MM.1S (cell line): ENCODE data around the gene CEP78.

Experiments used
- DNase-seq: peaks from one replicate; pipeline ENCODE4 v3.0.0-alpha.2; 2015
- H2AFZ ChIP-seq: fragments of 300-600 bp; sonication (generic); 2 replicates; pipeline ENCODE4 v1.6.0; 2016; ENCODE audit warnings: antibody characterized with exemption, low read length
- H3F3A ChIP-seq: fragments of 300-600 bp; sonication (generic); 2 replicates; pipeline ENCODE4 v1.6.1; 2016; ENCODE audit warnings: mild to moderate bottlenecking, antibody characterized with exemption, low read length, moderate library complexity, mixed read lengths; ENCODE audit not compliant: insufficient read depth
- H3K27ac ChIP-seq: fragments of 300-600 bp; sonication (generic); 2 replicates; pipeline ENCODE4 v1.5.1; 2016; ENCODE audit warnings: mild to moderate bottlenecking, low read length
- H3K27me3 ChIP-seq: fragments of 300-600 bp; sonication (generic); replicated peaks from 2 replicates; pipeline ENCODE4 v1.6.0; 2016; ENCODE audit warnings: low read length; ENCODE audit not compliant: insufficient read depth
- H3K36me3 ChIP-seq: fragments of 300-600 bp; sonication (generic); replicated peaks from 2 replicates; pipeline ENCODE4 v1.6.1; 2016; ENCODE audit warnings: mild to moderate bottlenecking, low read length, mixed read lengths; ENCODE audit not compliant: insufficient read depth
- H3K4me1 ChIP-seq: fragments of 300-600 bp; sonication (generic); 2 replicates; pipeline ENCODE4 v1.6.1; 2016; ENCODE audit warnings: low read length, mixed read lengths
- H3K4me2 ChIP-seq: fragments of 300-600 bp; sonication (generic); 2 replicates; pipeline ENCODE4 v1.6.0; 2016; ENCODE audit warnings: low read depth, low read length
- H3K4me3 ChIP-seq: fragments of 300-600 bp; sonication (generic); 2 replicates; pipeline ENCODE4 v1.5.1; 2016; ENCODE audit warnings: low read length, mixed read lengths
- H3K79me2 ChIP-seq: fragments of 300-600 bp; sonication (generic); 2 replicates; pipeline ENCODE4 v1.6.1; 2016; ENCODE audit warnings: mixed run types, low read length, mixed read lengths
- H3K9ac ChIP-seq: fragments of 300-600 bp; sonication (generic); 2 replicates; pipeline ENCODE4 v1.6.1; 2016; ENCODE audit warnings: low read length, mixed read lengths
- H3K9me2 ChIP-seq: fragments of 300-600 bp; sonication (generic); replicated peaks from 2 replicates; pipeline ENCODE4 v1.6.1; 2016; ENCODE audit warnings: mild to moderate bottlenecking, low read length, mixed read lengths; ENCODE audit not compliant: insufficient read depth
- H3K9me3 ChIP-seq: fragments of 300-600 bp; sonication (generic); replicated peaks from 2 replicates; pipeline ENCODE4 v1.6.1; 2016; ENCODE audit warnings: mild to moderate bottlenecking, low read length, mixed read lengths; ENCODE audit not compliant: insufficient read depth
- H4K20me1 ChIP-seq: fragments of 300-600 bp; sonication (generic); 2 replicates; pipeline ENCODE4 v1.6.1; 2016; ENCODE audit warnings: mild to moderate bottlenecking, low read length, moderate library complexity, mixed read lengths; ENCODE audit not compliant: insufficient read depth
- EZH2 ChIP-seq: fragments of 300-600 bp; sonication (generic); optimal IDR thresholded peaks from 2 replicates; pipeline ENCODE3; 2017; ENCODE audit warnings: low read depth, mild to moderate bottlenecking, antibody characterized with exemption, low read length, mixed read lengths
- EZH2phosphoT487 ChIP-seq: fragments of 300-600 bp; sonication (generic); IDR thresholded peaks from 2 replicates; pipeline ENCODE4 v1.6.1; 2018; ENCODE audit warnings: antibody characterized with exemption, low read length
- TF ChIP-seq, protein P1 (sequence below): fragments of 300-600 bp; sonication (generic); IDR thresholded peaks from 2 replicates; pipeline ENCODE4 v1.5.1; 2016; ENCODE audit warnings: antibody characterized with exemption, low read length, mixed read lengths

Gene CEP78

DNA sequence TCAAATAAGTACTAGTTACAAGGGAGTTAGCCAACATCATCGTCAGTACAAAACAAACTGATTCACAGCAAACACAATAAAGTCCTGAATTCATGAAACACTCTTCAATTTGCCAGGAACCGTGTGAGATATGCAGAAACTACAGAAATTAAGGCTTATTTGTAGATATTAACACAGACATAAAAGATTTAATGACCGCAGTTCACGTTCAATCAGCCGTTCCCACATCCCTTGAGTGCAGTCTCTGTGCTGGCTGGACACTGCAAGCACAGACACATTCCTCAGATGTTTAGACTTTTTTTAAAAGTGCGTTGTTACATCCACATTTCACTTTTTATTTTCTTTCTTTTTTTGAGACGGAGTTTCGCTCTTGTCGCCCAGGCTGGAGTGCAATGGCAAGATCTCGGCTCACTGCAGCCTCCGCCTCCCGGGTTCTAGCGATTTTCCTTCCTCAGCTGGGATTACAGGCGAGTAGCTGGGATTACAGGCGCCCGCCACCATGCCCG lies 566 bp upstream of the CEP78 start:
- TF ChIP-seq EZH2phosphoT487: no peak
- TF ChIP-seq EZH2: no peak
- peaks cover 31% of the 10 kb centered on the region for H3K79me2 ChIP-seq
- peak; percentile 41 for DNase-seq
- H3K9me2 ChIP-seq: no peaks in the 10 kb centered on the region
- H4K20me1 ChIP-seq: no peaks in the 10 kb centered on the region
- H3K9me3 ChIP-seq: no peaks in the 10 kb centered on the region
- H3K4me3 ChIP-seq: peak overlapping the region; percentile 83
- H3K4me2 ChIP-seq: peak overlapping the region; percentile 99
- peaks cover 11% of the 10 kb centered on the region for H3K4me1 ChIP-seq
- no peaks in the 10 kb centered on the region for H3K27me3 ChIP-seq
- peaks cover 6% of the 10 kb centered on the region; the same call in 1 of the 2 replicates for H3F3A ChIP-seq
- peak overlapping the region; percentile 79; the same call in 1 of the 2 replicates for H3K27ac ChIP-seq
- H3K36me3 ChIP-seq: no peaks in the 10 kb centered on the region
- H2AFZ ChIP-seq: peak overlapping the region; percentile 76
- peak overlapping the region; percentile 84 for H3K9ac ChIP-seq

DNA sequence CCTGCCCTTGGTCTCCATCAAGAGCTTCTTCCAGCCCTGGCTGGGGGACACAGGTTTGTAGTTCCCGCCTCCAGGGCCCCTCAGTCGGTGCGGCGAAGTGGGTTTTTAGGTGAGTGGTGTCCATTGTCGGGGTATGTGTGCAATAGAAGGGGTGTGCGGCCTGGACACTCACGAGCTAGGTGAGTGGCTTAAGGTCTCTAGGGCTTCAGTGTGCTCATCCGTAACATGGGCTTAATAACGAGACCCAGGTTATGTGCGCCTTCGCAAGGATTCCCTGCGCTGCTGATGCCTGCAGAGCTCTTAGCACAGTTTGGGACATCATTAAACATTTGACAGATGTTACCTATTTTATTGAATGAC lies 656 bp downstream of the CEP78 start:
- Histone ChIP-seq H3K9me3 (no peaks in the 10 kb centered on the region), H3K27ac (peak overlapping the region; percentile 79; the same call in 1 of the 2 replicates), H3K4me2 (peak overlapping the region; percentile 99), H3K36me3 (no peaks in the 10 kb centered on the region), H3K9me2 (no peaks in the 10 kb centered on the region), H2AFZ (peak overlapping the region; percentile 76), H3K79me2 (peaks cover 33% of the 10 kb centered on the region), H3K27me3 (no peaks in the 10 kb centered on the region), H3K4me3 (peak overlapping the region; percentile 83), H3K9ac (peak overlapping the region; percentile 84), H4K20me1 (no peaks in the 10 kb centered on the region), H3F3A (peaks cover 6% of the 10 kb centered on the region; the same call in 1 of the 2 replicates), H3K4me1 (peaks cover 11% of the 10 kb centered on the region)
- no peak for TF ChIP-seq EZH2
- DNase-seq: peak; percentile 44

DNA sequence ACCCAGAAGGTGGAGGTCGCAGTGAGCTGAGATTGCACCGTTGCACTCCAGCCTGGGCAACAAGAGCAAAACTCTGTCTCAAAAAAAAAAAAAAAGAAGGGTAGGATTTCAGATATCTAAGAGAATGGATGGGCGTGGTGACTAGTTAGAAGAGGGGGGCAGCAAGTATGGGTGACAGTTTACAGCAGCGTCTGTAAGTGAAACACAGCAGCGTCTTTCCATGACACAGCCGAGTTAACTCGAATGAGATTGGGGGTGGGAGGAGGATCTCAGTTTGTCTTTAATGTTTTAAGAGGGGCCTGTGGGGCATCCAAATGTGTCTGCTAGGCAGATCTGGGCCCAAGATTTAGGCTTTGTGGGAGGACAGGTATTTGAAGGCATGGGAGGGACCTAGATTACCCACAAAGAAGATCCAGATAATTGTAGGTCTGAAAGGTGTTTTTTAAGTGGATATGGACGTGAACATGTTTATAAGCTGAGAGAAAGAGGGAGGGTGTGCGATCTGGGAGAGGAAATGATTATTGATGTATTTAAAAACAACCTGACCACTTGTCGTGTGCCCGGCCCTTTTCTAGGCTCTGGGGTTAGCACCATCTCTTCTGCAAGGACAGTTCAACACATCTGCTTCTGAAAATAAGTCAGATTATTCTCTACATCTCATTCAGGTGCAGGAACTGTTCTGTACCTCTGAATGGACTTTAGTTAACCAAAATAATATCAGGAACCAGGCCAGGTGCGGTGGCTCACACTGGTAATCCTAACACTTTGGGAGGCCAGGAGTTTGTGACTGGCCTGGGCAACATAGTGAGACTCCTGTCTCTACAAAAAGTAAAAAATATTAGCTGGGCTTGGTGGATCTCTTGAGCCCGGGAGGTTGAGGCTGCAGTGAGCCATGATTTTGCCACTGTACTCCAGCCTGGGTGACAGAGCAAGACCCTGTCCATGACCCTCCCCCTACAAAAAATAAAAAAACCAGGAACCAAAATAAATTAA lies 2.5 kb downstream of the CEP78 start:
- Histone ChIP-seq H2AFZ (no peak overlapping the region), H3K4me2 (no peak overlapping the region), H3K4me3 (no peak overlapping the region), H3K9me2 (no peaks in the 10 kb centered on the region), H3K36me3 (no peaks in the 10 kb centered on the region), H4K20me1 (no peaks in the 10 kb centered on the region), H3K4me1 (peaks cover 11% of the 10 kb centered on the region), H3K9me3 (no peaks in the 10 kb centered on the region), H3F3A (peaks cover 6% of the 10 kb centered on the region; the same call in 1 of the 2 replicates), H3K27ac (no peak overlapping the region), H3K27me3 (no peaks in the 10 kb centered on the region), H3K79me2 (peaks cover 33% of the 10 kb centered on the region), H3K9ac (no peak overlapping the region)
- DNase-seq: no peak
- TF ChIP-seq EZH2phosphoT487 (no peak), EZH2 (no peak)
- TF ChIP-seq, protein P1, sequence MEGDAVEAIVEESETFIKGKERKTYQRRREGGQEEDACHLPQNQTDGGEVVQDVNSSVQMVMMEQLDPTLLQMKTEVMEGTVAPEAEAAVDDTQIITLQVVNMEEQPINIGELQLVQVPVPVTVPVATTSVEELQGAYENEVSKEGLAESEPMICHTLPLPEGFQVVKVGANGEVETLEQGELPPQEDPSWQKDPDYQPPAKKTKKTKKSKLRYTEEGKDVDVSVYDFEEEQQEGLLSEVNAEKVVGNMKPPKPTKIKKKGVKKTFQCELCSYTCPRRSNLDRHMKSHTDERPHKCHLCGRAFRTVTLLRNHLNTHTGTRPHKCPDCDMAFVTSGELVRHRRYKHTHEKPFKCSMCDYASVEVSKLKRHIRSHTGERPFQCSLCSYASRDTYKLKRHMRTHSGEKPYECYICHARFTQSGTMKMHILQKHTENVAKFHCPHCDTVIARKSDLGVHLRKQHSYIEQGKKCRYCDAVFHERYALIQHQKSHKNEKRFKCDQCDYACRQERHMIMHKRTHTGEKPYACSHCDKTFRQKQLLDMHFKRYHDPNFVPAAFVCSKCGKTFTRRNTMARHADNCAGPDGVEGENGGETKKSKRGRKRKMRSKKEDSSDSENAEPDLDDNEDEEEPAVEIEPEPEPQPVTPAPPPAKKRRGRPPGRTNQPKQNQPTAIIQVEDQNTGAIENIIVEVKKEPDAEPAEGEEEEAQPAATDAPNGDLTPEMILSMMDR: no peak

DNA sequence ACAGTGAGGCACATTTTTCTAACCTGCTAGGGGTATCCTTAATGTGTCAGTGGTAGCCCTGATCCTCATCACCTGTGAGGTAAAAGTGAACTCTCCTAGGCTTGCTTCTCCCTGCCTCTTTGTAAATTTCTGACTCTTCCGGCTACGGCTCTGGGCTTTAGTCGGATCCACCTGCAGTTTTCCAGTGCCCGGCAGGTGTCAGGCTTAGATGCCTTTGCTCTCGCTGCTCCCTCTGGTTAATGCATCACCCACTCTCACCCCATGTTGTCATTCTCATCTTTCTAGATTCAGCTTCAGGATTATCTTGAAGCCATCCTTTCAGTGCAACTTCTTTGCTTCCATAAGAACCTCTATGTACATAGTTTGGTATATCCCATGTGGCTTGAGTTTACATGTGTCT lies 3.6 kb downstream of the CEP78 start:
- TF ChIP-seq EZH2: no peak
- TF ChIP-seq, protein P1: no peak
- TF ChIP-seq EZH2phosphoT487: no peak
- Histone ChIP-seq H3K9me2 (no peaks in the 10 kb centered on the region), H3K36me3 (no peaks in the 10 kb centered on the region), H3F3A (peaks cover 6% of the 10 kb centered on the region; the same call in 1 of the 2 replicates), H3K4me3 (no peak overlapping the region), H3K27ac (no peak overlapping the region), H3K79me2 (peaks cover 33% of the 10 kb centered on the region), H3K9me3 (no peaks in the 10 kb centered on the region), H3K9ac (no peak overlapping the region), H3K27me3 (no peaks in the 10 kb centered on the region), H4K20me1 (no peaks in the 10 kb centered on the region), H3K4me2 (no peak overlapping the region), H2AFZ (no peak overlapping the region), H3K4me1 (peaks cover 11% of the 10 kb centered on the region)
- DNase-seq: no peak
